HG02571 (cell line): ENCODE results near the gene SUFU.

ENCODE experiments used
- ATAC-seq: cut with Tn5 transposase; IDR thresholded peaks from one replicate; pipeline ENCODE4 v1.9.1; 2021; ENCODE audit warnings: mild to moderate bottlenecking, moderate library complexity; ENCODE audit not compliant: unreplicated experiment

SUFU gene

DNA sequence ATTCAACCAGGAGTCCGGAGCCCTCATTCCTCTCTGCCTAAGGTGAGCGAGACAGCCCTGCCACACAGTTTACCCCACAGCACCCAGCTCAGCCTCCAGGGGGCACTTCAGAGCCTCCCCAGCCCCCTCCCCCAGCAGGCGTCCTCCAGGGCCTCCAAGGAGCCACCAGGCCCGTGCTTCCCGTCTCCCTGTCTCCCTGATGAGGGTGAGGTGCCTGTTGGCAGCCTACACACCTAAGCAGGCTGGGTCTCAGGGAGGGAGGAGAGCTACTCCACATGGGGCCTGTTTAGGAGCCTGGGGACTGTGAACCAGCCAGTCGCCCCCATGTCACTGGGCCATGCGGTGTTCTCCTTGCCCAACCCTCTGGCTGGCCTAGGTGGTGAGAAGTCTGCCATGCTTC is 111.6 kb downstream of the SUFU start:
- no peak for ATAC-seq

DNA sequence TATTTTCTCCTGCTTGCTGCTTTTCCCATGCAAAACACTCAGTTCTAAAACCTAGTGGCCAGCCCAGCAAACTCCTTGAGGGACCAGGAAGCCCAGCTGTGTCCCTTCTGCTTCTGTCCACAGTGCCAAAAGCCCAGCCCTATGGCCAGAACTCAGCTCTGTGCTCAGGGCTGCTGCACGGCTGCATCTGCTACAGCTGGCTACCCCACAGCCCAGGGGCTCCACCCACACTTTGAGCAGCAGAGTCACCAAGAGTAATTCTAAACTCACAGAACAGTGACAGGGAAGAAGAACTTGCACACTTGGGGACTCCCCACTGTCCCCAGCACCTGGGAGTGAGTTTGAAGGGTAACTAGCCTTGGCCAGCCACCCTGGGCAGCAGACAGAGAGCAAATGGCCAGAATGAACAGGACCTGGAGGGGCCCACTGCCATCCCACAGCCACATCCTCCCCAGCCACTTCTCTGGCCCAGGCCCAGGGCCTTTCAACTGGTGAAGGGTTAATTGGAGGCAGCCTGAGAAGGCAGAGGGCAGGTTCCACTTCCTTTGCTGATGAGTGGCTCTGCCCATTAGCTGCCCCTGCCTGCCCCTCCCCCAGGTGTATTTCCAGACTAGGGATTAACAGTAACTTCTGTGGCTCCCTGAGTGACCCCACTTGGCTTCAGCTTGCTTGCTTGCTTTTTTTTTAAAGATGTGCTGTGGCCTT is 112.4 kb downstream of the SUFU start:
- peak; percentile 47 for ATAC-seq

- no peak for ATAC-seq
These were observed 113.3 kb downstream of the SUFU start for GRCh38 chr10:102617041-102617440.

DNA sequence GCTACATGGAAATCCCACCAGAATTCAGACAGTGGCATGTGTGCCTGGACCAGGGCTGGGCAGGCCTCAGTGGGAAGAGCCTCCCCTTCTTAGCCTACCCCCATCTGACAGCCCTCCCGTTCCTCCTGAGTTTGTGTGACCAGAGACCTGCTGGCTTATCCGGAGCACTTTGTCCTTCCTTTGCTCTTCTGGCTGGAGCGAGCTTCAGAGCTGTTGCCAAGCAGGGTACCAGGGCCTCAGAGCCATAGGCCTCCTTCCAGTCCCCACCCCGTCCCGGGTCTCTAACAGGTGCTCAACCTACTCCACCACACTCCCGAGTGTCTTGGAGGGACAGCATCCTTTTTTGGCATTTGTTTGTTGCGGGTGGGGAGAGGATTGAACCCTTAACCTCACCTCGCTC is 114.0 kb downstream of the SUFU start:
- no peak for ATAC-seq

- no peak for ATAC-seq
These were observed 115.7 kb downstream of the SUFU start for GRCh38 chr10:102619281-102619981.

- ATAC-seq, result no peak
These were observed 116.4 kb downstream of the SUFU start for GRCh38 chr10:102620138-102620590.

- no peak for ATAC-seq
These were observed 117.0 kb downstream of the SUFU start for GRCh38 chr10:102620591-102621442.

GRCh38 chr10:102621443-102622325 is 117.9 kb downstream of the SUFU start:
- no peak for ATAC-seq

DNA sequence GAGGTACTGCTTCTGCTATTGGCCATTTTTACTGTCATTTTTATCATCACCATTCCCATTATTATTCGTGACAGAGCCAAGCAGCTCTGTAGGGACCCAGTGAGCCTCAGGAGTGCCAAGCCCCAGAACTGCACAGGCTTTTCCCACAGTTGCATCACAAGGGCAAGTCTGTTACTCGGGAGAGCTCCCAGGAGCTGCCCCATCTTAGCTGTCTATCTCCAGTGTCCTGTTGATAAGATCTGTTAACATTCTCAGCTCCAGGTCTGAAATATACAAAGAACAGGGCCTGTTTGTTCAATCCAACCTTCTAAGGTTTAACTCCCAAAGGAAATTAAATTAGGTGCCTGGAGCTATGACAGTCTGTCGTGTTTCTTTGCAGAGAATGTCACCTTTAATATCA is 120.3 kb downstream of the SUFU start:
- ATAC-seq, result no peak

- ATAC-seq, result no peak
These were observed 121.2 kb downstream of the SUFU start for GRCh38 chr10:102624751-102625645.

DNA sequence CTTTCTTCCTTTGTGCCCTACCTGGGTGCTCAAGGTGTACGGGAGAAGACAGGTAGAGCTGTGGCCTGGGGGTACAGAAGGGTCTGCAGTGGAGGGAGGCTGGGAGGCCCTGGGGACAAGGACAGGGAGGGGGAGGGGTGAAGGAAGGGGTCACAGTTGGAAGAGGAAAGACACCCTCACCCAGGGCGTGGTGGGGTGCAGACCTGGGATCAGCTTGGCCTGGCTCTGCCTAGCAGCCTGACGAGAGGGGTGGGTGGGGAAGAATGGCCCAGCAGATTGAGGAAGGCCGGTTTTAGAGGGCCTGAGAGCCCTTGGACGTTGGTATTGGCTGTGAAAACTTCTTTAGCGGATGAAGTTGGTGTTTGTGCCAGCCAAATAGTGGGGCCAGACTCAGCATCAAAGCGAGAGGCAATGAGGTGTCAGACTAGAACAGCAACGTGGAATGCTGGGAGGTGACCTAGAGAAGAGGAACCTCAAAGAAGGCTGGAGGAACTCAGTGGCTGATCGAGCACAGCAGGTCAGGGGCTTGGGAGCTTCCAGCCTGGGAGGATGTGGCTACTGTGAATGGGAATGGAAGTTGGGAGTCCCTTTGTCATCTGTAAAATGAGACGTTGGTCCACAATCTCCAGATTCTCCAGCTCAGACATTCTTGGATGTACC is 122.4 kb downstream of the SUFU start:
- no peak for ATAC-seq

- ATAC-seq, result no peak
These were observed 123.5 kb downstream of the SUFU start for GRCh38 chr10:102627291-102627735.

DNA sequence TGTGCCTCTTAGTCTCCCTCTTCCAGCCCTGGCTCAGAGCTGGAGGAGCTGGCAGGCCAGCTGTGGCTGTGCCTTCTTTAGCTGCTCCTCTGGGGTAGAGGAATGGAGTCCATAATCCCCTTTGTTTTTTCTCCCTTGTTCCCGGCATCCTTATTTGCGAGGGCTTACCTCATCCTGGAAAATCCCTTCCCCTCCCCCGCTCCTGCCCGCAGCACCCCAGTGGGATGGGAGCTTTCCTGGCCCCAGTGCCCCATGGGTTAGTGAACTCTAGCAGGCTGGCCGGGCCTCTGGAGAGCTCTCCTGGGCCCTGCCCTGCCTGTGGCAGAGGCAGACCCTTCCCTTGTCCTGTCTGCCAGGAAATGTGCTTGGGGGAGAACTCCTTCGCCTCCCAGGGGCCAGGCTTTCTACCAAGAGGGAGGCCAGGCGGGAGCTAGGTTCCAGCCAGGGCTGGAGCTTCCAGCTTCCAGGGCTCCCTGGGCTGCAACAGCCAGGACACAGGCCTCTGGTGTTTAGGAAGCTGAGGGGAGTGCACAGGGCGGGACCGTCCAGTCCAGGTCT is 124.0 kb downstream of the SUFU start:
- no peak for ATAC-seq

DNA sequence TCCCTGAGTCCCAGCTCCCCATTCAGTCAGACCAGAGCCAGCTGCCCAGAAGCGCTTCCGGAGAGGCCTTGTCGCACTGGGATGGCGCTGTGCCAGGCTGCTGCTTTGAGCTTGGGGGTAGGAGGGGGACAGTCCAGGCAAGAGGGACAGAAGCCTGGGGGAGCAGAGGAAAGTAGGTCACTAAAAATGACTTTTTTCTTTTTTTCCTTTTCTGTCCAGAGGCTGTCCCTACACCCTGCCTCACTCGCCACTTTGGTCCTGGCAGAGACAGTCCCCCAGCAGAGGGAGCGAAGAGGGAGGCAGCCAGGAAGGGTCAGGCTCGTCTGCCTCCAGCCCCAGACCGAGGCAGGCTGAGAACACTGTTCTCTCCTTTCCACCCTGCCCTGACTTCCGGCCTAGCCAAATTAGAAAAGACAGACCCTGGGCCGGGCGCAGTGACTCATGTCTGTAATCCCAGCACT is 124.7 kb downstream of the SUFU start:
- no peak for ATAC-seq

DNA sequence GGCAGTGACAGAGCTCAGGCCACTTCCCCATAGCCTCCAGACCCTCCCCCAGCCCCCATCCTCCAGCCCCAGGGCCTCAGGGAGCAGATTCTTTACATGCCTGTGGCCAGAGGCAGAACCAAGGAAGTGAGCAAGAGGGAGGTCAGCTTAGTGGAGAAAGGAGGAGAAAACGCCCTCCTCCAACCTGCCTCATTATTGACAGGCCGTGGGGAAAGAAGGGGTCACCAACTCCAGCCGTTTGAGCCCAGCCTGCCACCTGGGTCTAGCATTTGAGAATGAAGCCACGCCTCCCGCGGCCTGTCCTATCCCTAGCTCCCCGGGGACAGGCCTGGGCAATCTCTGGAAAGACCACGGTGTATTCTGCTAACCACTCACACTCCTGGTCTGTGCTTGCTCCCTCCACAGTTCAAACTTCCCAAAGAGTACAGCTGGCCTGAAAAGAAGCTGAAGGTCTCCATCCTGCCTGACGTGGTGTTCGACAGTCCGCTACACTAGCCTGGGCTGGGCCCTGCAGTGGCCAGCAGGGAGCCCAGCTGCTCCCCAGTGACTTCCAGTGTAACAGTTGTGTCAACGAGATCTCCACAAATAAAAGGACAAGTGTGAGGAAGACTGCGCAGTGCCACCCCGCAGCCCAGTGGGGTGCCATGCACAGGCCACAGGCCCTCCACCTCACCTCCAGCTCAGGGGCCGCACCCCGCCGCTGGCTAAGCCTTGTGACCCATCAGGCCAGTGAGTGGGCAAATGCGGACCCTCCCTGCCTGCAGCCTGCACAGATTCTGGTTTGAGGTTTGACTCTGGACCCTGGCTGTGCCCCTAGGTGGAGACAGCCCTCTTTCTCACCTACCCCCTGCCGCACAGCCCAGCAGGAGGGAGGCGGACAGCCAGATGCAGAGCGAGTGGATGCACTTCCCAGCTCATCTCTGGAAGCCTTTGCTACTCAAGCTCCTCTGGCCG is 126.2 kb downstream of the SUFU start:
- no peak for ATAC-seq

GRCh38 chr10:102630663-102631062 is 126.9 kb downstream of the SUFU start:
- no peak for ATAC-seq
